Measurements from ENCODE around the gene SEMA4C.

DNA sequence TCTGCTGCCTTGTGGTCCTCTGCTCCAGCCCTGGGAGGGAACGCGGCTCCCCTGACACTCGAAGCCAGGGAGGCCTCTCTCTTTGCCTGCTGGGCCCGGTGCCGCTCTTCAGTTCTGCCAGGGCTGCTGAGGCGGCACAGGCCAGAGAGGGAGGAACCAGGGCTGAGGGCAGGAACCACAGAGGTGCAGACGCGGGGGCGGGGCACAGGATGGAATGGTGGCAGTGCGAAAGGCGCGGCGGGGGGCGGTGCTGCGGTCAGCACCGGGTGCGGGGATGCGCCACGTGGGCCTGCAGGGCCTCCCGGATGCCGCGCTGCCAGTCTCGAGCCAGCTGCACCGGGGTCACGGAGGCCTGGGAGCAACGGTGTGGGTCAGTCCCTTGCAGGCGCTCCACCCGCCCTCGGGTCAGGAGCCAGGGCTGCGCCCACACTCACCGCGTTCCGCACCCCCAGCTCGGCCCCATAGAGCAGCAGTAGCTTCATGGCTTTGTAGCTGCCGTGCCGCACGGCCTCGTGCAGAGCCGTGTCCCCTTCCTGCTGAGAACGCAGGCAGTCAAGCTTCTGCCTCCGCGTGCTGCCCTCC, 30.5 kb downstream of the SEMA4C start:
- TF ChIP-seq, protein P1, sequence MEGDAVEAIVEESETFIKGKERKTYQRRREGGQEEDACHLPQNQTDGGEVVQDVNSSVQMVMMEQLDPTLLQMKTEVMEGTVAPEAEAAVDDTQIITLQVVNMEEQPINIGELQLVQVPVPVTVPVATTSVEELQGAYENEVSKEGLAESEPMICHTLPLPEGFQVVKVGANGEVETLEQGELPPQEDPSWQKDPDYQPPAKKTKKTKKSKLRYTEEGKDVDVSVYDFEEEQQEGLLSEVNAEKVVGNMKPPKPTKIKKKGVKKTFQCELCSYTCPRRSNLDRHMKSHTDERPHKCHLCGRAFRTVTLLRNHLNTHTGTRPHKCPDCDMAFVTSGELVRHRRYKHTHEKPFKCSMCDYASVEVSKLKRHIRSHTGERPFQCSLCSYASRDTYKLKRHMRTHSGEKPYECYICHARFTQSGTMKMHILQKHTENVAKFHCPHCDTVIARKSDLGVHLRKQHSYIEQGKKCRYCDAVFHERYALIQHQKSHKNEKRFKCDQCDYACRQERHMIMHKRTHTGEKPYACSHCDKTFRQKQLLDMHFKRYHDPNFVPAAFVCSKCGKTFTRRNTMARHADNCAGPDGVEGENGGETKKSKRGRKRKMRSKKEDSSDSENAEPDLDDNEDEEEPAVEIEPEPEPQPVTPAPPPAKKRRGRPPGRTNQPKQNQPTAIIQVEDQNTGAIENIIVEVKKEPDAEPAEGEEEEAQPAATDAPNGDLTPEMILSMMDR (IDR thresholded peaks at IDR 0.05), result no peak
- TF ChIP-seq POLR2AphosphoS5 (IDR thresholded peaks at IDR 0.05; ENCODE audit: low read depth, low read length), result no peak
- TF ChIP-seq NRF1 (IDR thresholded peaks at IDR 0.05; ENCODE audit: low read depth, low read length), result no peak
- TF ChIP-seq, protein P2, sequence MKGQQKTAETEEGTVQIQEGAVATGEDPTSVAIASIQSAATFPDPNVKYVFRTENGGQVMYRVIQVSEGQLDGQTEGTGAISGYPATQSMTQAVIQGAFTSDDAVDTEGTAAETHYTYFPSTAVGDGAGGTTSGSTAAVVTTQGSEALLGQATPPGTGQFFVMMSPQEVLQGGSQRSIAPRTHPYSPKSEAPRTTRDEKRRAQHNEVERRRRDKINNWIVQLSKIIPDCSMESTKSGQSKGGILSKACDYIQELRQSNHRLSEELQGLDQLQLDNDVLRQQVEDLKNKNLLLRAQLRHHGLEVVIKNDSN (IDR thresholded peaks at IDR 0.05; ENCODE audit: borderline replicate concordance, low read depth), result no peak
- TF ChIP-seq, protein P3, sequence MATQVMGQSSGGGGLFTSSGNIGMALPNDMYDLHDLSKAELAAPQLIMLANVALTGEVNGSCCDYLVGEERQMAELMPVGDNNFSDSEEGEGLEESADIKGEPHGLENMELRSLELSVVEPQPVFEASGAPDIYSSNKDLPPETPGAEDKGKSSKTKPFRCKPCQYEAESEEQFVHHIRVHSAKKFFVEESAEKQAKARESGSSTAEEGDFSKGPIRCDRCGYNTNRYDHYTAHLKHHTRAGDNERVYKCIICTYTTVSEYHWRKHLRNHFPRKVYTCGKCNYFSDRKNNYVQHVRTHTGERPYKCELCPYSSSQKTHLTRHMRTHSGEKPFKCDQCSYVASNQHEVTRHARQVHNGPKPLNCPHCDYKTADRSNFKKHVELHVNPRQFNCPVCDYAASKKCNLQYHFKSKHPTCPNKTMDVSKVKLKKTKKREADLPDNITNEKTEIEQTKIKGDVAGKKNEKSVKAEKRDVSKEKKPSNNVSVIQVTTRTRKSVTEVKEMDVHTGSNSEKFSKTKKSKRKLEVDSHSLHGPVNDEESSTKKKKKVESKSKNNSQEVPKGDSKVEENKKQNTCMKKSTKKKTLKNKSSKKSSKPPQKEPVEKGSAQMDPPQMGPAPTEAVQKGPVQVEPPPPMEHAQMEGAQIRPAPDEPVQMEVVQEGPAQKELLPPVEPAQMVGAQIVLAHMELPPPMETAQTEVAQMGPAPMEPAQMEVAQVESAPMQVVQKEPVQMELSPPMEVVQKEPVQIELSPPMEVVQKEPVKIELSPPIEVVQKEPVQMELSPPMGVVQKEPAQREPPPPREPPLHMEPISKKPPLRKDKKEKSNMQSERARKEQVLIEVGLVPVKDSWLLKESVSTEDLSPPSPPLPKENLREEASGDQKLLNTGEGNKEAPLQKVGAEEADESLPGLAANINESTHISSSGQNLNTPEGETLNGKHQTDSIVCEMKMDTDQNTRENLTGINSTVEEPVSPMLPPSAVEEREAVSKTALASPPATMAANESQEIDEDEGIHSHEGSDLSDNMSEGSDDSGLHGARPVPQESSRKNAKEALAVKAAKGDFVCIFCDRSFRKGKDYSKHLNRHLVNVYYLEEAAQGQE (IDR thresholded peaks at IDR 0.05; ENCODE audit: low read depth, low read length), result no peak

All from SK-N-SH (cell line).